T-helper 1 cell treated with Interleukin-12 subunit alpha and Interleukin-12 subunit beta and Interleukin-4 antibody, amounts not matched to agents 30 μg/mL and 1 μg/mL, for 36 hours (primary cell): ENCODE results near the gene PGPEP1.
"Not testable (repeated sequence)": the region's sequence is repeated elsewhere in the genome, so short reads cannot be mapped to it uniquely, and the experiment has no call there.

Source experiments
- H3K27ac Mint-ChIP-seq: one replicate; pipeline ENCODE4 v1.8.0; 2021; ENCODE audit warnings: mild to moderate bottlenecking, mixed read lengths
- H3K27me3 Mint-ChIP-seq: one replicate; pipeline ENCODE4 v1.8.0; 2021; ENCODE audit warnings: low read depth, mixed read lengths
- H3K36me3 Mint-ChIP-seq: one replicate; pipeline ENCODE4 v1.8.0; 2021; ENCODE audit warnings: low read depth, mixed read lengths
- H3K4me1 Mint-ChIP-seq: one replicate; pipeline ENCODE4 v1.8.0; 2021; ENCODE audit warnings: low read depth, mixed read lengths
- H3K4me3 Mint-ChIP-seq: one replicate; pipeline ENCODE4 v1.8.0; 2021; ENCODE audit warnings: mild to moderate bottlenecking, moderate library complexity, mixed read lengths
- H3K9me3 Mint-ChIP-seq: one replicate; pipeline ENCODE4 v1.8.0; 2021; ENCODE audit warnings: mixed read lengths

PGPEP1 gene

GRCh38 chr19:18353378-18354005, 13.1 kb downstream of the PGPEP1 start:
- Mint-ChIP-seq H3K36me3 (peaks cover 10% of the 10 kb centered on the region), H3K4me3 (no peak overlapping the region), H3K27ac (no peak overlapping the region), H3K9me3 (no peaks in the 10 kb centered on the region), H3K27me3 (no peaks in the 10 kb centered on the region), H3K4me1 (peaks cover 2% of the 10 kb centered on the region)

- not testable (repeated sequence) for H3K27me3 Mint-ChIP-seq, H3K27ac Mint-ChIP-seq, H3K9me3 Mint-ChIP-seq, H3K4me3 Mint-ChIP-seq, H3K4me1 Mint-ChIP-seq
- peaks cover 15% of the 10 kb centered on the region for H3K36me3 Mint-ChIP-seq
Observed at GRCh38 chr19:18354743-18355142, 14.3 kb downstream of the PGPEP1 start.

- Mint-ChIP-seq H3K36me3 (peaks cover 12% of the 10 kb centered on the region), H3K9me3 (no peaks in the 10 kb centered on the region), H3K4me3 (no peak overlapping the region), H3K27ac (no peak overlapping the region), H3K27me3 (no peaks in the 10 kb centered on the region), H3K4me1 (no peaks in the 10 kb centered on the region)
Observed at GRCh38 chr19:18357041-18357440, 16.6 kb downstream of the PGPEP1 start.

- Mint-ChIP-seq H3K27me3 (no peaks in the 10 kb centered on the region), H3K4me3 (no peak overlapping the region), H3K27ac (no peak overlapping the region), H3K9me3 (no peaks in the 10 kb centered on the region), H3K4me1 (peaks cover 3% of the 10 kb centered on the region), H3K36me3 (peaks cover 25% of the 10 kb centered on the region)
Observed at GRCh38 chr19:18361646-18362045, 21.2 kb downstream of the PGPEP1 start.

- Mint-ChIP-seq H3K27me3 (no peaks in the 10 kb centered on the region), H3K4me1 (peaks cover 3% of the 10 kb centered on the region), H3K9me3 (no peaks in the 10 kb centered on the region), H3K4me3 (no peak overlapping the region), H3K36me3 (peaks cover 24% of the 10 kb centered on the region), H3K27ac (no peak overlapping the region)
Observed at GRCh38 chr19:18362934-18363542, 22.6 kb downstream of the PGPEP1 start.

- H3K4me1 Mint-ChIP-seq, result peaks cover 3% of the 10 kb centered on the region
- peaks cover 24% of the 10 kb centered on the region for H3K36me3 Mint-ChIP-seq
- H3K27ac Mint-ChIP-seq, result no peak overlapping the region
- H3K27me3 Mint-ChIP-seq, result no peaks in the 10 kb centered on the region
- H3K9me3 Mint-ChIP-seq, result no peaks in the 10 kb centered on the region
- no peak overlapping the region for H3K4me3 Mint-ChIP-seq
Observed at GRCh38 chr19:18363787-18364186, 23.4 kb downstream of the PGPEP1 start.

- H3K4me1 Mint-ChIP-seq, H3K27ac Mint-ChIP-seq, H3K27me3 Mint-ChIP-seq, H3K4me3 Mint-ChIP-seq, H3K9me3 Mint-ChIP-seq: not testable (repeated sequence)
- H3K36me3 Mint-ChIP-seq, result peaks cover 21% of the 10 kb centered on the region
Observed at GRCh38 chr19:18364277-18364825, 24.0 kb downstream of the PGPEP1 start.

GRCh38 chr19:18364826-18365528, 24.6 kb downstream of the PGPEP1 start:
- no peak overlapping the region for H3K27ac Mint-ChIP-seq
- peaks cover 3% of the 10 kb centered on the region for H3K4me1 Mint-ChIP-seq
- no peaks in the 10 kb centered on the region for H3K9me3 Mint-ChIP-seq
- H3K4me3 Mint-ChIP-seq, result no peak overlapping the region
- no peaks in the 10 kb centered on the region for H3K27me3 Mint-ChIP-seq
- H3K36me3 Mint-ChIP-seq, result peaks cover 18% of the 10 kb centered on the region

- peaks cover 3% of the 10 kb centered on the region for H3K4me1 Mint-ChIP-seq
- H3K4me3 Mint-ChIP-seq, result no peak overlapping the region
- H3K27ac Mint-ChIP-seq, result no peak overlapping the region
- H3K36me3 Mint-ChIP-seq, result peaks cover 18% of the 10 kb centered on the region
- no peaks in the 10 kb centered on the region for H3K9me3 Mint-ChIP-seq
- H3K27me3 Mint-ChIP-seq, result no peaks in the 10 kb centered on the region
Observed at GRCh38 chr19:18366021-18366435, 25.6 kb downstream of the PGPEP1 start.

GRCh38 chr19:18368504-18369222, 28.3 kb downstream of the PGPEP1 start:
- Mint-ChIP-seq H3K27ac (no peak overlapping the region), H3K4me1 (peaks cover 6% of the 10 kb centered on the region), H3K27me3 (no peaks in the 10 kb centered on the region), H3K9me3 (no peaks in the 10 kb centered on the region), H3K4me3 (no peak overlapping the region), H3K36me3 (peaks cover 15% of the 10 kb centered on the region)

GRCh38 chr19:18373407-18373891, 33.1 kb downstream of the PGPEP1 start:
- Mint-ChIP-seq H3K36me3 (peaks cover 2% of the 10 kb centered on the region), H3K4me3 (peak overlapping the region; percentile 39), H3K27ac (peak overlapping the region; percentile 68), H3K27me3 (no peaks in the 10 kb centered on the region), H3K4me1 (peaks cover 10% of the 10 kb centered on the region), H3K9me3 (no peaks in the 10 kb centered on the region)

GRCh38 chr19:18373892-18374629, 33.7 kb downstream of the PGPEP1 start:
- H3K4me1 Mint-ChIP-seq, result peaks cover 10% of the 10 kb centered on the region
- no peaks in the 10 kb centered on the region for H3K27me3 Mint-ChIP-seq
- peak overlapping the region; percentile 68 for H3K27ac Mint-ChIP-seq
- peak overlapping the region; percentile 39 for H3K4me3 Mint-ChIP-seq
- H3K36me3 Mint-ChIP-seq, result peaks cover 2% of the 10 kb centered on the region
- no peaks in the 10 kb centered on the region for H3K9me3 Mint-ChIP-seq

GRCh38 chr19:18377026-18377425, 36.6 kb downstream of the PGPEP1 start:
- Mint-ChIP-seq H3K36me3 (peaks cover 2% of the 10 kb centered on the region), H3K9me3 (no peaks in the 10 kb centered on the region), H3K4me3 (no peak overlapping the region), H3K27ac (no peak overlapping the region), H3K4me1 (peaks cover 10% of the 10 kb centered on the region), H3K27me3 (no peaks in the 10 kb centered on the region)
